Cerebellar nuclear complex (tissue), 1 donor: ENCODE measurements around the gene LIN28B.

Experiments used
- DNase-seq, 2 experiments: peaks; one replicate each; lab custom pipeline; 2025; lab: John Stamatoyannopoulos, UW

Gene LIN28B

DNA sequence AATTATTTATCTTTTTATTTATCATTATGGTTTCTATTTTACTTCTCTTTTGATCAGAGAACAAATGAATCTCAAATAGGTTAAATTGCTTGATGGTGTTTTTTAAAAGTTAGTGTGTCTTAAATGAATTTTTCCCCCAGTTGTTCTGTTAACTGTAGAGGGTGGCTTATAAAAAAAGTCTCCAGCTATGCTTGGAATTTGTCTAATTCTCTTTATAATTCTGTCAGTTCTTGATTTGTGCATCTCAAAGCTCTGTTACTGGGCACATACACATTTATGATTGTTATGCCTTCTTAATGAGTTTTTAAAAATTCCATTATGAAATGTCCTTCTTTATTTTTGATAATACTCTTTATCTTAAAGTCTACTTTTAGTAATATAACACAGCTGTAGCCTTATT is 58.0 kb downstream of the LIN28B start:
- DNase-seq = no peak

DNA sequence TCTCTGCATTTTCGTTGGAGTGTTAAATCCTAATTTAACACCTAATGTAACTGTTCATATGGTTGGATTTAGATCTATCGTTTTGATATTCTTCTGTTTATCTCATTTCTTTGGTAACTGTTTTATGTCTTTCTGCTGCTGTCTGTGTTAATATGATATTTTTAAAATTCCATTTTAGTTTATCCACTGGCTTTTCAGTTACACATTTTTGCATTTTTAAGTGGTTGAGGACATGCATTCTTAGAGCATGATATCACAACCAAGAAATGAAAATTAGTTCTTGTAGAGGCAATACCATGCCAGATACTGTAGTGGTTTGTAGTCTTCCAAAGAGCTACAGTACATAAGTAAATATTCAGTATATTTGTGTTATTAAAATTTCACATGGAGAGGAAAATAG is 58.6 kb downstream of the LIN28B start:
- DNase-seq = no peak

DNA sequence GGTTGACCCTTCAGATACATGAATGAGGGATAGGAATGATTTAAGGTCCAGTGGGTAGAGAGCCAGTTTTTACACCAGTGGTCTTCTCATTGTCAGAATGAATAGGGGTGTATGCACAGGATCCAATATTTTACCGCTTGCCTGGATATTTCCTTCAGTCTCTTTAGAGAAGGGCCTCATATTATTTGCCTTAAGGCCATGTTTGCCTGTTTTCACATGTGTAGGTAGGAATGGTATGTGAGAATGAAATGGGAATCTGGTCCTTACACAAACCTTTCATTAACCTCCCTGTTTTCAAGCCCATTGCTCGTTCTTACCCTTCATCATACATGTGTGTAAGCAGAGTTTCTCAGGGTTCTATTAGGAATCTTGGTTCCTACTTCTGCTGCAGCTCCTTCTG is 62.4 kb downstream of the LIN28B start:
- DNase-seq = no peak

DNA sequence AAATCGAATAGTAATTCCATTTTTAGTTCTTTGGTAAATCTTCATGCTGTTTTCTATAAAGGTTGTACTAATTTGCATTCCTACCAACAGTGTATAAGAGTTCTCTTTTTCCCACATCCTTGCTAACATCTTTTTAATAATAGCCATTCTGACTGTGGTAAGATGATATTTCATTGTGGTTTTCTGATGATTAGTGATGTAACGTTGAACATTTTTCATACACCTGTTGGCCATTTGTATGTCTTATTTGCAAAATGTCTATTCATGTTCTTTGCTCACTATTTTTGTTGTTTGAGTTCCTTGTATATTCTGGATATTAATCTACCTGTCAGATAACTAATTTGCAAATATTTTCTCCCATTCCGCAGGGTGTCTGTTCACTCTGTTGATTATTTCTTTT is 64.5 kb downstream of the LIN28B start:
- DNase-seq = no peak

GRCh38 chr6:105022416-105022815 is 65.5 kb downstream of the LIN28B start:
- no peak for DNase-seq

DNA sequence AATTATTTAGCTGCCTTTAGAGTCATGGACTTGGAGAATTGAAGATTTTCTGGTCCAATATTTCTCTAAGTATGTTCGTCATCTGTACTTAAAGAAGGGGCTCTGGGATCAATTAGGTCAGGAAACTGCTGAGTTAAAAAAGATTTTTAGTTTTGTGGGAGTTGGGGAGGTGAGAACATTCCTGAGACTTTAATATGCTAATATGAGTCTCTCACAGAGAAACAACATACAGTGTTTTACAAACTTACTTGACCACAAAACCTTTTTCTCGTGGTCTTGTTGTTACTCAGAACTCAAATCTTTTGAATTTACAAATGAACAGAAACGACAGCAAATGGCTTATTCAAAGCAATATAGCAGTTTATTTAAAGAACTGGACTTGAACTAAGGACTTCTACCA is 67.9 kb downstream of the LIN28B start:
- DNase-seq = no peak

GRCh38 chr6:105028898-105029297 is 72.0 kb downstream of the LIN28B start:
- DNase-seq = no peak

GRCh38 chr6:105029581-105029980 is 72.7 kb downstream of the LIN28B start:
- DNase-seq = no peak

GRCh38 chr6:105034470-105034869 is 77.6 kb downstream of the LIN28B start:
- no peak for DNase-seq

DNA sequence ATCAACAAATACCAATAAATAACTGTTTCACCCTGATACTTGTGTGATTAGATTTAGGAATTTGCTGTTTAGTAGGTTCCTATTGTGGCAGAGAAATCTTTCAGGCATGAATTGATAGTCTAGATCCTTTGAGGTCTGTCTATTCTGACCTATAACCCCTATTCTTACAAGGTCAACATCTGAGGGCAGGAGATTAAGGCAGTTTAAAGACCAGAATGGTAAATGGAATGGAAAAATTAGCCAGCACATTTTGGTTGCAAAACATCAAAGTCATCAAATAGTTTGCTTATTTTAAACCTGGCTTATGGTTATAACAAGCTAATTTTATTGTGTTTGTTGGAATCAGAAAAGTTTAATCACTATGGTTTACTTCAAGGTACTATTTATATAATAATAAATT is 78.4 kb downstream of the LIN28B start:
- DNase-seq = no peak

- no peak for DNase-seq
Observed at GRCh38 chr6:105036351-105036750, 79.4 kb downstream of the LIN28B start.

DNA sequence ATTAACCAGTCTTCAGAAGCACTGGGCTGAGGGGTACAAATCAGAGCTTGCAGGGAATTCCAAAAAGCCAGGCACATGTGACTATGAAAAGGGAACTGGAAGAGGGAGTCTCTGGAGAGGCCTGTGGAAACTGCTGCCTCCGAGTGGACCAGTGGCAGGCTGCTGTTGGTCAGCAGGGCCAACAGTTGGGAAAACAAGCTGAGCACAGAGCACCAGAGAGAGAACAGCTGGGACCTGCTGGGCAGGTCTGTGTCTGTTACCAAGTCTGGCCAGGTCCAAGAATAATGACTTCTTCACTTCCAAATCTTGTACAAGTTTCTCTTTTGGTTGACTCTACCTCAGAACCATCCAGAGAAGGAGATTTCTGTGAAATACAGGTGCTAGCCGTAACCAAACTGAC is 81.4 kb downstream of the LIN28B start:
- DNase-seq = no peak

- no peak for DNase-seq
Observed at GRCh38 chr6:105041880-105042279, 85.0 kb downstream of the LIN28B start.

DNA sequence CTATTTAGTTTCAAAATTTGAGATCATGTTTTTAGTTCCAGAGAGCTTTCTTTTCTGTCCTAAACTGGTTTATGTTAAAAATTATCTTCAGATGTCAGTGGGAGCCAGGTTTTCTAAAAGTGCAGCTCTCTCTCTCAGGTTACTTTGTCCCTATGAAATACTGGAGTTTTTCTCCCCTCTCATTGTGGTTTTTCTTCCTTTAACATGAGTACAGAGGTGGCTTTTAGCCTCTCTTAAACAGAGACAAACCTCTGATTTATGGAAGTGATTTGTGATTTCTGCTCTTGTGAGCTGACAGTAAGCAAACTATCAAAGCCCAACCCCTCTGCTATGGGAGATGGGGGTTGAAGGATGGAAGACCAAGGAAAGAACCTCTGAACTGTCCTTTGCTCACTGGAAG is 85.7 kb downstream of the LIN28B start:
- no peak for DNase-seq

GRCh38 chr6:105043979-105044378 is 87.1 kb downstream of the LIN28B start:
- DNase-seq = no peak

DNA sequence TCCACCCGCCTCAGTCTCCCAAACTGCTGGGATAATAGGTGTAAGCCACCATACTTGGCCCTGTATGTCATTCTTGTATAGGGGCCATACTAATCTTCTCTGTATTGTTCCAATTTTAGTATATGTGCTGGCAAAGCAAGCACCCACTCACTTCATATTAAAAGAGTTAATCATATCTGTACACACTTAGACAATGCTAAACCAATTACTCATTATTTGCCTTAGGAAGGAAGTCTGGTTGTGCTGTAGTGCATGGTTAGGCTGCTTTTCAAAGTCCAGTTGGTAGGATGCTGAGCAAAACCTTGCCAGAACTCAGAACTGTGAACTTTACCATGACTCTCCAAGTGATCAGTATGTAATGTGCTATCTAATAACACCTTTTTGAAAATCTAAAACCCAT is 88.6 kb downstream of the LIN28B start:
- DNase-seq = no peak

DNA sequence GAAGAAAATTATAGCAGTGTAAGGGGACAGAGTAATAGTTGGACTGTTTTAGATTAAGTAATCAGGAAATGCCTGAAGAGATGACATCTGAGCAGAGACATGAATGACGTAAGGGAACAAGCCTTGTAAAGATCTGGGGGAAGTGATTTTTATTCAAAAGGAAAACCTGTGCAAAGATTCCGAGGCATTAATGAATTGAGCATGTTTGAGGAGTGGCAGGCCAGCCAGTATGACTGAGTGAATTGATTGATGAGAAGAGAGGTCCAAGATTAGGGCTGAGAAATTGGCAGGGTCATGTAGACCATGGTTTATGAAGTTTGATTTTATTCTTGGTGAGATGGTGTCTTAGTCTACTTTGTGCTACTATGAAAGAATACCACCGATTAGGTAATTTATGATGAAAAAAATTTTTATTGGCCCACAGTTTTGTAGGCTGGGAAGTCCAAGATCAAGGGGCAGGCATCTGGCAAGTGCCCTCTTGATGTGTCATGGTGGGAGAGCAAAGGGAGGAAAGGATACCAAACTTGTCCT is 95.1 kb downstream of the LIN28B start:
- DNase-seq = no peak

GRCh38 chr6:105056646-105057045 is 99.7 kb downstream of the LIN28B start:
- DNase-seq = no peak

GRCh38 chr6:105057160-105057559 is 100.3 kb downstream of the LIN28B start:
- no peak for DNase-seq

DNA sequence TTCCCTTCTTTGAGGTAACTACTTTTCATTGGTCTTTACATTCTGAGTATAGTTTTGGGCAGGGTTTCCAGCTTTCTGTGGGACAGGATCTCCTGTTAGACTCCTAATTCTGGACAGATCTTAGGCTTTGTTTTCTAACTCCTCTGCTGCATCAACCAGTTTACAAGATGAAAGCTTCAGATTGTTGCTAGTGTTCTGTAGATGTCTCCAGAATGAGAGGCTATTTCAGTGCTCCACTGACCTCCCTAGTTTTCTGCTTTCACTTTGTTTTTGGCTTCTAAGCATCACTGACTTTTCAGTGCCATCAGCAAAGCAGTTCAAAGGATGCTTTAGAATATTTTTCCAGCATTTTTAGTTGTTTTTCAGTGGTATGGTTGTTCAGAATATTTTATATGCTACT is 101.4 kb downstream of the LIN28B start:
- DNase-seq = no peak

GRCh38 chr6:105058846-105059245 is 101.9 kb downstream of the LIN28B start:
- no peak for DNase-seq

DNA sequence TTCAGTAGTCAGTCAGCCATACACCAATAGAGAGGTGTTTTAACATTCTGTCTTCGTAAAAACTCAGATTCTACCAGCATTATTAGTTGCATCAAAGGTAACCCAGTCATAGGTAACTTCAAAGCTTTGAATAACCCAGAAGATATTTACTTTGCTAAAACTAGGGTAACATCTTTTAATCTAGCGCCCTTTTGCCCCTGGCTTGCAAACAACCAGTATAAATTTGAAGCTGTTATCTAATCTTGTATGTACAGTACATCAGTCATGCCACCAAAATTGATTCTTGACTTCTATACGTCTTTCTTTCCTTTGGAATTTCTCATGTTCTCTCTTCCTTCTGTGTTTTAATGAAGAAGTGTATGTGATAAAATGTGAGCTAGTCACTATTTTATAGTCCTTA is 109.3 kb downstream of the LIN28B start:
- DNase-seq = no peak

GRCh38 chr6:105066836-105067235 is 109.9 kb downstream of the LIN28B start:
- no peak for DNase-seq

GRCh38 chr6:105067329-105067728 is 110.4 kb downstream of the LIN28B start:
- DNase-seq = no peak

GRCh38 chr6:105068407-105068806 is 111.5 kb downstream of the LIN28B start:
- no peak for DNase-seq
